ENCODE results near the gene WNK1.
"Not testable (repeated sequence)": the region's sequence is repeated elsewhere in the genome, so short reads cannot be mapped to it uniquely, and the experiment has no call there.

The WNK1 gene

GRCh38 chr12:751999-752694 is at the start of gene WNK1:
Gene WNK1 (plus strand): TSS chr12:752579. CDS start chr12:753566, 987 bp downstream.
- DNase-seq = peak; percentile 99

- DNase-seq = no peak
Observed at GRCh38 chr12:704516-705242, 47.7 kb upstream of the WNK1 start.

DNA sequence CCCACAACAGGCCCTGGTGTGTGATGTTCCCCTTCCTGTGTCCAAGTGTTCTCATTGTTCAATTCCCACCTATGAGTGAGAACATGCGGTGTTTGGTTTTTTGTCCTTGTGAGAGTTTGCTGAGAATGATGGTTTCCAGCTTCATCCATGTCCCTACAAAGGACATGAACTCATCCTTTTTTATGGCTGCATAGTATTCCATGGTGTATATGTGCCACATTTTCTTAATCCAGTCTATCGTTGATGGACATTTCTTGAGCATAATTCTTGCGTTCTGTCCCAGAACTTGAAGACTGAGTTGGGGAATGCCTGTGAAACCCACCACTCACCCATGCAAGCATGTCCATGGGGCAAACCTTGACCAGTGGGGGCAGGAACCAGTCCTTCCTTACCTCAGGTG is 44.3 kb upstream of the WNK1 start:
- not testable (repeated sequence) for DNase-seq

DNA sequence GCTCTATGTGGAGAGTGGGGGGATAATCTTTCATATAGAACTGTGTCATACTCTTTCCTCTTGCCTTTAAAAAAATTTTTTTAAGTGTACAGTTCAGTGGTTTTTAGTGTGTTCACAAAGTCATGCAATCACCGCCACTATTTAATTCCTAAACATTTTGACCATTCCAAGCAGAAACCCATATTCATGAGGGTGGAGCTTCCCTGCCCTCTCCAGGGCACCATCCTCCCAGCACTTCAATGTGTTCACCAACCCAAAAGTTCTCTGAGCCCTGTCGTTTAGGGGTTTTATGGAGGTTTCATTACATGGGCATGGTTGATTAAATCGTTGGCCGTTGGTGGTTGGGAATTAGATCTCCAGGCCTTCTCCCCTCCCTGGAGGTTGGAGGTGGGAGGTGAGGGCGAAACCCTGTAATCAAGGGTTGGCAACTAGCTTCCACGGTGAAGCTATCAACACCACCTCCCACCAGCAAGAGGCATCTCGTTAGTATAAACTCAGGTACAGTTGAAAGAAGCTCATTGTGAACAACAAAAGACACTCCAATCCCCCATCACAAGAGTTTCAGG is 42.8 kb upstream of the WNK1 start:
- no peak for DNase-seq

GRCh38 chr12:712172-712863 is 40.1 kb upstream of the WNK1 start:
- peak; percentile 50 for DNase-seq

DNA sequence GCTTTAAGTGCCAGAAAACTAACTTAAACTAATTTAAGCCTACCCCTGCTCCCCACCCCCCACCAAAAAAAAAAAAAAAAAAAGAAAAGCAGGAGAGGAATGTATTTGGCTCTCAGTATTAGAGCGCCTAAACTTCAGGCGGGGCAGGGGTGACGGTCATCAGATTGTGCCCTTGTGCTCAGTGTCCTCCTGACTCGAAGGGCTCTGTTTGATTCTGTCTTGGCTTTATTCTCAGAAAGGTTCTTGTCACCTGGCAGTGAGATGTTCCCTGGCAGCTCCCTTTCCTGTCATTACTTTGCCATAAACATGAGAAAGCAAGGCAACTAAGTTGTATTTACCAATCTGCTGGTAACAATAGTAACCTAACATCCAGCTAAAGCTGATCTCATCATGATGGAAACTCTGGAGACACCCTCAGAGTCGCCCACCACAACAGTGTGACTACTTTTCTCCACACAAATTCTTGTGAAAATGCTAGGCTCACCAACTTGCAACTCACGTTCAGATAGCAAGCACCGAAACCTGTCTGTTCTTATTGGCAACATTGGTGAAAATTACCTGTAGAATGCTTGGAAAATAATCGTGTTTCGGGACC is 39.0 kb upstream of the WNK1 start:
- no peak for DNase-seq

DNA sequence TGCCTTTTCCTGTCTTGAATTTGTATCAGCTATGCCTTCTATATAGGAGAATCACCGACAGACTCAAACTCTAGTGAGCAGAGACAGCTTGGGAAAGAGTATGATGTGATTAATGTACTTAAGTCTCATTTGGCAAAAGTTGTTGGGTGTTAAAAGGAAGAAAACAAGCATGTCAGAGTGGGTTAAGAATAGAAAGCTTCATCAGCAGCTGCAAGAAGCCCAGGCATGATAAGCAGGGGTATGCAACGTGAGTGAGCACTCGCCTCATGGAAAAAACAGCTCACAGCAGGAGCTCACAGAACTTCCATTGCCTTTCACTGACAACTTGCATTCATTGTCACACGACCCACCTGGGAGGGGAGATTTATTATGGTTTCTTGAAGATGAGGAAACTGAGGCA is 35.9 kb upstream of the WNK1 start:
- peak; percentile 48 for DNase-seq

- DNase-seq = no peak
Observed at GRCh38 chr12:718756-719102, 33.6 kb upstream of the WNK1 start.

- no peak for DNase-seq
Observed at GRCh38 chr12:720231-720941, 32.0 kb upstream of the WNK1 start.

DNA sequence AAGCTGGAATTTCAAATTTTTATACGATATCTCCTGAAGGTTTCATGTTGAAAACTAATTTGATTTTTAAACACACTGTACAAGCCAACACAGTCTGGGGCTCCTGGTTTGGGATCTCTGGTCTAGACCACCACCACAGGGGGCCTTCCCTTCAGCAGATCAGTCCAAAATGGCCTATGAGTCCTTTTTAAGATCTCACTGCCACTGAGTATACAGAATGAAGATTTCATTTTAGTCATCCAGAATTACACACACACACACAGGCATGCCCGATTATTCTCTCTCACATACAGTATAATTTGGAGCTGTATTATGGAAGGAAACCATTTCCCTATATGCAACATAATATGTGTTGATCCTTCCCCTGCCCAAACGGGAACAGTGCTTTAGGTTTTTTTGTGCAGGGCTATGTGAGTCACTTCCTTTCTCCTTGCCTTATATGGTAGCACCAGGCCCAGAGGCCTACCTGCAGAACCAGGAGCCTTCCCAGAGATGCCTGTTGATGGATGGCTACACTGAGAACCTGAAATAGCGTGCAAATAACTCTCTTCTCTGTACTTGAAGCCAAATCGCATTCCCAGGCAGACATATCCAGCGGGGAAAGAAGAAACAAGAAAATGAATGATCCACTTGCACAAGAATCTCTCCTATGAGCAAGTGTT is 28.1 kb upstream of the WNK1 start:
- no peak for DNase-seq

DNA sequence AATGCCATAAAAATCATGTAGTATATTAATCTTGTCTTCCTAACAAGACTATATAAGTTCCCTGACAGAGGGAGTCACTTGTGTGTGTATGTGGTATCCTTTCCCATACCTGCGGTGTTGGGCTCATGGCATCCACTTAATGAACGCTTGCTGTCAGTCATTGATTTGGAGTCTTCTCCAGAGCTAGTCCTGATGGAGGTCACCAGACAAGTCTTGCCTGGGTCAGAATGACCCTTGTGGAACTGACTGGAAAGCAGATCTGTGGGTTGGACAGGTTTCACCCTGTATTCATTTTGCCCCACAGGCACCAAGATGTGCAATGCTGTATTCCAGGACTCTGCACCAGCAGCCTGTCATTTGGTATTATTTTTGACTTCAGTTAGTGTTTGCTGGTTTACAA is 27.3 kb upstream of the WNK1 start:
- no peak for DNase-seq

DNA sequence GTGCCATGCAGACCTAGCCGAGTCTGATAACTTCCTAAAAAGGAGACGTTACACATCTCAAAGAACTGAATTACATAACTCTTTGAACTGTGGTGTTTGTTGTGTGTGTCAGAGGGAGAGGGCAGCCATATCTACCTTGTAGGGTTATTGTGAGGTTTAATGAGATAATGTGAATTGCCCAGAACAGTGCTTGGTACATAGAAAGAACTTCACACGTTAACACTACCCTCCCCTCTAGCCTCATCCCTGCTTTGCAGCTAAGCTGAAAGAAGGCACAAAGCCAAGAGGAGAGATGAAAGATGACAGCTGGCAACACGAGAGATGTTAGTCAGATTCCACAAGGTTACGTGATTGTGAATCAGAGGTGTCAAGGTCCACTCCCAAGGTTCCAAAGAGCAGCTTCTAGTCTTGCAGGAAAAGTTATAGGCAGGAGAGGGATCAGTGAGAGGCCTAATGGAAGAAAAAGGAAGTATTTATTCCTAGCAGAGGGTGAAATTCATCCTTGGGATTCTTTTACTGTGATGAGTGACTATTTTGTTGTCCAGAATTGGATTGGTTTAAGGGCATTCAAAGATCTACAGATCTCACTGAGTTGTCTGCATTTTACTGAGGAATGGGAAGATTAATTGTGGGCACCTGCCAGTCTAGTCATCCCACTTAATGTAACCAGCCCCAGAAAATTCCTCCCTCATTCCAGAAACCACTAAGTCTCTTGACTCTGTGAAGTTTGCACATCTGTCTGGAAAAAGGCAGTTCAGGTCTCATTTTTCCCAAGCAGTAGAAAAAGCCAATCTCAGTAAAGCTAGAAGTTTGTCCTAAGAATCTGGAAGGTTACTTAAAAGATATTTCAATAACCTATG is 25.9 kb upstream of the WNK1 start:
- DNase-seq = no peak

DNA sequence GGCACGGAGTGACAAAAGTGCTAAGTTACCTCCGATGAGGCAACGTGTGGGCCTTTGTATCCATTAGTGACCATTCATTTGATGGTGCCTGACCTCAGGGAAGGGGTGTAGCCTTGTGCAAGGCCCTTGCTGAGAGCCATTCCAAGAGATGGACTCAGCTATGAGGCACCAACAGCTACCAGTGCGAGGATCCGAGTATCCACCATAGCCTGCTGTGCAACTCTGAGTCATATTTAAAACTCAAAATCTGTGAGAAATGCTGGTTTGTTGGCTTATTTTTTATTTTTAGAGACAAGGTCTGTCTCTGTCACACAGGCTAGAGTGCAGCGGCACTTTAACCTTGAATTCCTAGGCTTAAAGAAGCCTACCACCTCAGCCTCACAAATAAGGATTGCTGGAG is 25.1 kb upstream of the WNK1 start:
- no peak for DNase-seq

- DNase-seq = no peak
Observed at GRCh38 chr12:728781-729180, 23.6 kb upstream of the WNK1 start.

- no peak for DNase-seq
Observed at GRCh38 chr12:729221-729620, 23.2 kb upstream of the WNK1 start.

DNA sequence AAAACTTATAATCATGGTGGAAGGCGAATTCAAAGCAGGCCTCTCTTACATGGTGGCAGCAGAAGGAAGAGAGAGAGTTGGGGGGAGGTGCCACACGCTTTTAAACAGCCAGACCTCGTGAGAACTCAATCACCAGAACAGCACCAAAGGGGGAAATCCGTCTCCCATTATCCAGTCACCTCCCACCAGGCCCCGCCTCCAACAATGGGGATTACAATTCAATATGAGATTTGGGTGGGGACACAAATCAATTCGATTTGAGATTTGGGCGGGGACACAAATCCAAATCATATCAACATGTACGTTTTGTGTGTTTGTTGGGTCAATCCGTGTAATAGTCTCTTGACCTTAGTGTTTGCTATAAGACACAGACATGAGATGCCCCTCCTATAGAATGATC is 21.8 kb upstream of the WNK1 start:
- DNase-seq = no peak

DNA sequence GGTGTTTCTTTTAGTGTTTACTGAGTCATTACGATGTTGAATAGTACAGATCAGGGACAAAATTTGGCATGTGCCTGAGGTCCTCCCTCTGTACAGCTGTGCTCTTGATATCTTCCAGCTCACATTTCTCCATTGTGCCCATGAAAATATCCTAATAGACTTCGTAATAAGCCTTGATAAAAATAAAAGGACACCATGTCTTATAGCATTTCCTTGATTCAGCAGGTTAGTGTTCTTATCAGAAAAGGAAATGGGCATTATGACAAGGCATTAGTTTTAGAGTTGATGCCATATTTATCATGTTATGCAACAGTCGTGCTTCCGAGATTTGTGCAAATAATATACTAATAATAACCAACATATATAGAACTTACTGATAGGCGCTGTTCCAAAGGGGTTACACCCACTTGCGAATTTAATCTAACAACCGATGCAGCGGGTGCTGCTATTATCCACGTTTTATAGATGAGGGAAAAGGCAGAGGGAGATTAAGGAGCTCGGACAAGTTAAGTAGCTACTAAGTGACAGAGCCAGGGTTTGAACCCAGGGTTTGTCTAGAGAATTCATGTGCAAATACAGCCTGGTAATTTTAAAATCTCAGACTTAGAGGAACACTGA is 15.1 kb upstream of the WNK1 start:
- DNase-seq = no peak

GRCh38 chr12:738712-739111 is 13.7 kb upstream of the WNK1 start:
- no peak for DNase-seq

DNA sequence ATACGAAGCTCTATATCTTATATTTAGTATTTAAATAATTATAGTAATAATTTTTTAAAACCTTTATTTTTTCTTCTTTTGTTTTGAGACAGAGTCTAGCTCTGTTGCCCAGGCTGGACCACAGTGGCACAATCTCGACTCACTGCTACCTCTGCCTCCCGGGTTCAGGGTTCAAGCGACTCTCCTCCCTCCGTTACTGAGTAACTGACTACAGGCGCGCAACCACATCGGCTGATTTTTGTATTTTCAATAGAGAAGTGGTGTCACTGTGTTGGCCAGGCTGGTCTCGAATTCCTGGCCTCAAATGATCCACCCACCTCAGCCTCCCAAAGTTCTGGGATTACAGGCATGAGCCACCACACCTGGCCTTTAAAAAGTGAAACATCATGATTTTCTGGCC is 13.0 kb upstream of the WNK1 start:
- DNase-seq = no peak

DNA sequence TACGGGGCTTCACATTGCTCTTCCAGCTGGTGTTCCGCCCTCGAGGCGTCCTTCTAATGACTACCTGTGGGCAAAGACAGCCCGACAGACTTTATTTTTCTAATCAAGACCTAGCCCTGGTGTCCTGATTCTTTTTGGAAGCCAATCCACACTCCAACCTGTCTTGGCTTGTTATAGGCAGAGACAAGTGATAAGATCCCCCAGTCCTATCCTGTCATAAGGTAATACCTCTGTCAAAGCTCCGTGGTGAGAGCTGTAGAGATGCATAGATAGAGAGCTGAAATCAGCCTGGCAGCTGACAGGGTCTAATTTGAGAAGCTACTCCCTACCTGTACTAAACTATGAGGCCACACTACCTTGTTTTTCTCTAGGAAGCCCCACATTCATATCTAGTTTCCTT is 11.5 kb upstream of the WNK1 start:
- no peak for DNase-seq
